ENCODE measurements around the gene ZNF124. TPM values are rescaled to one million over a fixed set of nuclear protein-coding genes. Genes with fewer than 3 reads are reported as not detected.

Gene ZNF124
- total and polyA plus RNA-seq, 2 of the 13 experiments (the other 11 are each of a cell fraction or from before 2014, with no cell fraction given) = 9.7 to 134 TPM

DNA sequence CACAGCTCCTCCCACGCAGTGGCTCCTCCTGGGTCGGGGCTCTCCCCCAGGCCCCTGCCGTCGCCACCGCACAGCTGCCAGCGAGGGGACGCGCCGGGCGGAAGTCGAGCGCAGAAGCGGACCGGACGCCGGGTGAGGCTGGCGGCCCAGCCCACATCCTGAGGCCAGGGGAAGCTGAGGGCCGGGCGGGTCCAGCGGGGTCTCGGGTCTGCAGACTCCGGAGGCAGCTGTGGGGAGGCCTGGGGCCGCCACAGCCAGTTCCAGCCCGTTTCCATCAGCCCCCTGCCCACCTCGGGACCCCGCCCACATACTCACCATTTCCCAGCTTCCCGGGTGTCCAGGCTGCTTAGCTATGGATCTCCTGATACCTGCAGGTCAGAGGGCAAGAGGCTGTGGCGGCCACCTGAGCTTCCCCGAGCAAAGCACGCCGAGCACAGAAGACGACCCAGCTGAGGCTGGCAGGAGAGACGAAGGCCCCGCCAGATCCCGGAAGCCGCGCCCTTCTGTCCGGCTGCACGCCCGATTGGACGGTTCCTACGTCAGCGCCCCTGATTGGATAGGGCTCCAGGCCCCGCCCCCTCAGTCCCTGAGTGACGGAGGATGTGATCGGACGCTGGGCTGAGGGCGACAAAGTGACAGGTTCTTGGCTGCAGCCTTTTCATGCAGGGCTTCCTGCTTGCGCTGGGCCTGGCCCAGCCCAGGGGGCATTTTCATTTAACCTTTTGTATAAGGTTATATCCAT, 38.7 kb upstream of the ZNF124 start (continued):
- TF ChIP-seq, protein P1, sequence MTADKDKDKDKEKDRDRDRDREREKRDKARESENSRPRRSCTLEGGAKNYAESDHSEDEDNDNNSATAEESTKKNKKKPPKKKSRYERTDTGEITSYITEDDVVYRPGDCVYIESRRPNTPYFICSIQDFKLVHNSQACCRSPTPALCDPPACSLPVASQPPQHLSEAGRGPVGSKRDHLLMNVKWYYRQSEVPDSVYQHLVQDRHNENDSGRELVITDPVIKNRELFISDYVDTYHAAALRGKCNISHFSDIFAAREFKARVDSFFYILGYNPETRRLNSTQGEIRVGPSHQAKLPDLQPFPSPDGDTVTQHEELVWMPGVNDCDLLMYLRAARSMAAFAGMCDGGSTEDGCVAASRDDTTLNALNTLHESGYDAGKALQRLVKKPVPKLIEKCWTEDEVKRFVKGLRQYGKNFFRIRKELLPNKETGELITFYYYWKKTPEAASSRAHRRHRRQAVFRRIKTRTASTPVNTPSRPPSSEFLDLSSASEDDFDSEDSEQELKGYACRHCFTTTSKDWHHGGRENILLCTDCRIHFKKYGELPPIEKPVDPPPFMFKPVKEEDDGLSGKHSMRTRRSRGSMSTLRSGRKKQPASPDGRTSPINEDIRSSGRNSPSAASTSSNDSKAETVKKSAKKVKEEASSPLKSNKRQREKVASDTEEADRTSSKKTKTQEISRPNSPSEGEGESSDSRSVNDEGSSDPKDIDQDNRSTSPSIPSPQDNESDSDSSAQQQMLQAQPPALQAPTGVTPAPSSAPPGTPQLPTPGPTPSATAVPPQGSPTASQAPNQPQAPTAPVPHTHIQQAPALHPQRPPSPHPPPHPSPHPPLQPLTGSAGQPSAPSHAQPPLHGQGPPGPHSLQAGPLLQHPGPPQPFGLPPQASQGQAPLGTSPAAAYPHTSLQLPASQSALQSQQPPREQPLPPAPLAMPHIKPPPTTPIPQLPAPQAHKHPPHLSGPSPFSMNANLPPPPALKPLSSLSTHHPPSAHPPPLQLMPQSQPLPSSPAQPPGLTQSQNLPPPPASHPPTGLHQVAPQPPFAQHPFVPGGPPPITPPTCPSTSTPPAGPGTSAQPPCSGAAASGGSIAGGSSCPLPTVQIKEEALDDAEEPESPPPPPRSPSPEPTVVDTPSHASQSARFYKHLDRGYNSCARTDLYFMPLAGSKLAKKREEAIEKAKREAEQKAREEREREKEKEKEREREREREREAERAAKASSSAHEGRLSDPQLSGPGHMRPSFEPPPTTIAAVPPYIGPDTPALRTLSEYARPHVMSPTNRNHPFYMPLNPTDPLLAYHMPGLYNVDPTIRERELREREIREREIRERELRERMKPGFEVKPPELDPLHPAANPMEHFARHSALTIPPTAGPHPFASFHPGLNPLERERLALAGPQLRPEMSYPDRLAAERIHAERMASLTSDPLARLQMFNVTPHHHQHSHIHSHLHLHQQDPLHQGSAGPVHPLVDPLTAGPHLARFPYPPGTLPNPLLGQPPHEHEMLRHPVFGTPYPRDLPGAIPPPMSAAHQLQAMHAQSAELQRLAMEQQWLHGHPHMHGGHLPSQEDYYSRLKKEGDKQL (CRISPR knock-in tag; IDR thresholded peaks at IDR 0.05; ENCODE audit: low read depth) = no peak
- TF ChIP-seq ZSCAN9 (CRISPR knock-in tag; IDR thresholded peaks at IDR 0.05; ENCODE audit: borderline replicate concordance) (no peak), ZNF777 (CRISPR knock-in tag; IDR thresholded peaks at IDR 0.05) (0 out of 2 replicates have a peak, but pooled peaks have one; percentile 38), ZC3H13 (CRISPR knock-in tag; IDR thresholded peaks at IDR 0.05) (peak; percentile 75), FOXO1 (CRISPR knock-in tag; IDR thresholded peaks at IDR 0.05) (no peak), HDAC6 (IDR thresholded peaks at IDR 0.05; ENCODE audit: low read depth, low read length) (no peak), ZNF335 (CRISPR knock-in tag; IDR thresholded peaks at IDR 0.05) (no peak), ATF1 (CRISPR knock-in tag; IDR thresholded peaks at IDR 0.05) (peak; percentile 69), KDM2A (CRISPR knock-in tag; IDR thresholded peaks at IDR 0.05; ENCODE audit: borderline replicate concordance, low read depth) (peak; percentile 23; the same call in 1 of the 2 replicates), YEATS2 (CRISPR knock-in tag; IDR thresholded peaks at IDR 0.05; ENCODE audit: borderline replicate concordance) (no peak), ZNF564 (CRISPR knock-in tag; IDR thresholded peaks at IDR 0.05) (peak; percentile 64; the same call in 1 of the 2 replicates), ZNF766 (CRISPR knock-in tag; IDR thresholded peaks at IDR 0.05; ENCODE audit: borderline replicate concordance) (0 out of 2 replicates have a peak, but pooled peaks have one; percentile 22), NR1H2 (CRISPR knock-in tag; IDR thresholded peaks at IDR 0.05; ENCODE audit: borderline replicate concordance, low read depth) (no peak), REL (CRISPR knock-in tag; conservative IDR thresholded peaks at IDR 0.05) (0 out of 2 replicates have a peak, but pooled peaks have one; percentile 46), NPAS2 (CRISPR knock-in tag; IDR thresholded peaks at IDR 0.05; ENCODE audit: borderline replicate concordance) (no peak), WIZ (CRISPR knock-in tag; IDR thresholded peaks at IDR 0.05) (no peak)
- TF ChIP-seq, protein P2, sequence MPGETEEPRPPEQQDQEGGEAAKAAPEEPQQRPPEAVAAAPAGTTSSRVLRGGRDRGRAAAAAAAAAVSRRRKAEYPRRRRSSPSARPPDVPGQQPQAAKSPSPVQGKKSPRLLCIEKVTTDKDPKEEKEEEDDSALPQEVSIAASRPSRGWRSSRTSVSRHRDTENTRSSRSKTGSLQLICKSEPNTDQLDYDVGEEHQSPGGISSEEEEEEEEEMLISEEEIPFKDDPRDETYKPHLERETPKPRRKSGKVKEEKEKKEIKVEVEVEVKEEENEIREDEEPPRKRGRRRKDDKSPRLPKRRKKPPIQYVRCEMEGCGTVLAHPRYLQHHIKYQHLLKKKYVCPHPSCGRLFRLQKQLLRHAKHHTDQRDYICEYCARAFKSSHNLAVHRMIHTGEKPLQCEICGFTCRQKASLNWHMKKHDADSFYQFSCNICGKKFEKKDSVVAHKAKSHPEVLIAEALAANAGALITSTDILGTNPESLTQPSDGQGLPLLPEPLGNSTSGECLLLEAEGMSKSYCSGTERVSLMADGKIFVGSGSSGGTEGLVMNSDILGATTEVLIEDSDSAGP (CRISPR knock-in tag; IDR thresholded peaks at IDR 0.05; ENCODE audit: borderline replicate concordance) = peak; percentile 78; the same call in 1 of the 2 replicates
- TF ChIP-seq, protein P3, sequence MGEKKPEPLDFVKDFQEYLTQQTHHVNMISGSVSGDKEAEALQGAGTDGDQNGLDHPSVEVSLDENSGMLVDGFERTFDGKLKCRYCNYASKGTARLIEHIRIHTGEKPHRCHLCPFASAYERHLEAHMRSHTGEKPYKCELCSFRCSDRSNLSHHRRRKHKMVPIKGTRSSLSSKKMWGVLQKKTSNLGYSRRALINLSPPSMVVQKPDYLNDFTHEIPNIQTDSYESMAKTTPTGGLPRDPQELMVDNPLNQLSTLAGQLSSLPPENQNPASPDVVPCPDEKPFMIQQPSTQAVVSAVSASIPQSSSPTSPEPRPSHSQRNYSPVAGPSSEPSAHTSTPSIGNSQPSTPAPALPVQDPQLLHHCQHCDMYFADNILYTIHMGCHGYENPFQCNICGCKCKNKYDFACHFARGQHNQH (CRISPR knock-in tag; IDR thresholded peaks at IDR 0.05) = peak; percentile 66
- TF ChIP-seq, protein P4, sequence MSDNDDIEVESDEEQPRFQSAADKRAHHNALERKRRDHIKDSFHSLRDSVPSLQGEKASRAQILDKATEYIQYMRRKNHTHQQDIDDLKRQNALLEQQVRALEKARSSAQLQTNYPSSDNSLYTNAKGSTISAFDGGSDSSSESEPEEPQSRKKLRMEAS (IDR thresholded peaks at IDR 0.05) = peak; percentile 80
- TF ChIP-seq, protein P5, sequence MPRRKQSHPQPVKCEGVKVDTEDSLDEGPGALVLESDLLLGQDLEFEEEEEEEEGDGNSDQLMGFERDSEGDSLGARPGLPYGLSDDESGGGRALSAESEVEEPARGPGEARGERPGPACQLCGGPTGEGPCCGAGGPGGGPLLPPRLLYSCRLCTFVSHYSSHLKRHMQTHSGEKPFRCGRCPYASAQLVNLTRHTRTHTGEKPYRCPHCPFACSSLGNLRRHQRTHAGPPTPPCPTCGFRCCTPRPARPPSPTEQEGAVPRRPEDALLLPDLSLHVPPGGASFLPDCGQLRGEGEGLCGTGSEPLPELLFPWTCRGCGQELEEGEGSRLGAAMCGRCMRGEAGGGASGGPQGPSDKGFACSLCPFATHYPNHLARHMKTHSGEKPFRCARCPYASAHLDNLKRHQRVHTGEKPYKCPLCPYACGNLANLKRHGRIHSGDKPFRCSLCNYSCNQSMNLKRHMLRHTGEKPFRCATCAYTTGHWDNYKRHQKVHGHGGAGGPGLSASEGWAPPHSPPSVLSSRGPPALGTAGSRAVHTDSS (CRISPR knock-in tag; conservative IDR thresholded peaks at IDR 0.05) = no peak

All from HepG2 (cell line).